ENCODE measurements around the gene SLC37A4.
"Not testable (repeated sequence)": the region's sequence is repeated elsewhere in the genome, so short reads cannot be mapped to it uniquely, and the experiment has no call there.

SLC37A4 gene

DNA sequence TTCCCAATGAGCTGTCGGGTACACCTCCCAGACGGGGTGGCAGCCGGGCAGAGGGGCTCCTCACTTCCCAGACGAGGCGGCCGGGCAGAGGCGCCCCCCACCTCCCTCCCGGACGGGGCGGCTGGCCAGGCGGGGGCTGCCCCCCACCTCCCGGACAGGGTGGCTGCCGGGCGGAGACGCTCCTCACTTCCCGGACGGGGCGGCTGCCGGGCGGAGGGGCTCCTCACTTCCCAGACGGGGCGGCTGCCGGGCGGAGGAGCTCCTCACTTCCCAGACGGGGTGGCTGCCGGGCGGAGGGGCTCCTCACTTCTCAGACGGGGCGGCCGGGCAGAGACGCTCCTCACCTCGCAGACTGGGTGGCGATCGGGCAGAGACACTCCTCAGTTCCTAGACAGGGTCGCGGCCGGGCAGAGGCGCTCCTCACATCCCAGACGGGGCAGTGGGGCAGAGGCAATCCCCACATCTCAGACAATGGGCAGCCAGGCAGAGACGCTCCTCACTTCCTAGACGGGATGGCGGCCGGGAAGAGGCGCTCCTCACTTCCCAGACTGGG is 39.1 kb downstream of the SLC37A4 start:
- H2BK120ac ChIP-seq (ENCODE audit: low read depth, low read length); H3K79me2 ChIP-seq (ENCODE audit: control insufficient read depth, insufficient read depth, low read length); H3K56ac ChIP-seq (ENCODE audit: low read length); H3K4ac ChIP-seq (ENCODE audit: low read depth, low read length); H4K5ac ChIP-seq (ENCODE audit: low read length); H4K8ac ChIP-seq (ENCODE audit: low read depth, low read length); H3K36me3 ChIP-seq (ENCODE audit: control insufficient read depth, insufficient read depth, low read length); H3K27me3 ChIP-seq (ENCODE audit: insufficient read depth, low read length, poor library complexity); DNase-seq; H2BK15ac ChIP-seq (replicated peaks; ENCODE audit: low read depth); H3K4me3 ChIP-seq (ENCODE audit: low read length); H3K27ac ChIP-seq (ENCODE audit: low read depth, low read length); H3K23ac ChIP-seq (ENCODE audit: low read length); H3K9ac ChIP-seq (ENCODE audit: low read length); H2AK5ac ChIP-seq (ENCODE audit: low read length); H3K18ac ChIP-seq (ENCODE audit: low read length); H3K79me1 ChIP-seq (ENCODE audit: low read length); H3K4me1 ChIP-seq (ENCODE audit: control insufficient read depth, low read depth, low read length); H2BK5ac ChIP-seq (ENCODE audit: low read length); H3K4me2 ChIP-seq (ENCODE audit: low read length): not testable (repeated sequence)
- WGBS (ENCODE audit: extremely low coverage, insufficient coverage, low lambda C conversion rate): no CpG with 5 or more reads among the region's 44 CpGs

DNA sequence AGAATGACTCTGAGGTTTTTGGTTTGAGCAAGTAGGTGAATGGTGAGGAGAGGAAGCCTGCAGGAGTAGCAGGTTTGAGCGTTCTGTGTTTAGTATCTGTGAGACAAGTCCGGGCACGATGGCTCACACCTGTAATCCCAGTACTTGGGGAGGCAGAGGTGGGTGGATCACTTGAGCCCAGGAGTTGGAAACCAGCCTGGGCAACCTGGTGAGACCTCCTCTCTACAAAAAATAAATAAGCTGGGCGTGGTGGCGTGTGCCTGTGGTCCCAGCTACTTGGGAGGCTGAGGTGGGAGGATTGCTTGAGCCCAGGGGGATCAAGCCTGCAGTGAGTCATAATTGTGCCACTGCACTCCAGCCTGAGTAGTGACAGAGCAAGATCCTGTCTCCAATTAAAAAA is 42.4 kb downstream of the SLC37A4 start:
- Histone ChIP-seq H3K4me1 (ENCODE audit: control insufficient read depth, low read depth, low read length) (no peaks in the 10 kb centered on the region), H4K5ac (ENCODE audit: low read length) (no peak overlapping the region), H3K4me3 (ENCODE audit: low read length) (no peak overlapping the region), H3K27me3 (ENCODE audit: insufficient read depth, low read length, poor library complexity) (no peaks in the 10 kb centered on the region), H2BK120ac (ENCODE audit: low read depth, low read length) (no peak overlapping the region), H3K56ac (ENCODE audit: low read length) (no peak overlapping the region), H4K8ac (ENCODE audit: low read depth, low read length) (no peak overlapping the region), H2AK5ac (ENCODE audit: low read length) (no peak overlapping the region), H3K4ac (ENCODE audit: low read depth, low read length) (no peak overlapping the region), H3K18ac (ENCODE audit: low read length) (no peak overlapping the region), H3K27ac (ENCODE audit: low read depth, low read length) (no peak overlapping the region), H2BK15ac (replicated peaks; ENCODE audit: low read depth) (no peak overlapping the region), H2BK5ac (ENCODE audit: low read length) (no peak overlapping the region), H3K79me1 (ENCODE audit: low read length) (no peaks in the 10 kb centered on the region), H3K9ac (ENCODE audit: low read length) (no peak overlapping the region), H3K79me2 (ENCODE audit: control insufficient read depth, insufficient read depth, low read length) (no peaks in the 10 kb centered on the region), H3K4me2 (ENCODE audit: low read length) (no peak overlapping the region), H3K23ac (ENCODE audit: low read length) (no peak overlapping the region), H3K36me3 (ENCODE audit: control insufficient read depth, insufficient read depth, low read length) (no peaks in the 10 kb centered on the region)
- no peak for DNase-seq
- WGBS (ENCODE audit: extremely low coverage, insufficient coverage, low lambda C conversion rate): no CpG with 5 or more reads among the region's 5 CpGs

DNA sequence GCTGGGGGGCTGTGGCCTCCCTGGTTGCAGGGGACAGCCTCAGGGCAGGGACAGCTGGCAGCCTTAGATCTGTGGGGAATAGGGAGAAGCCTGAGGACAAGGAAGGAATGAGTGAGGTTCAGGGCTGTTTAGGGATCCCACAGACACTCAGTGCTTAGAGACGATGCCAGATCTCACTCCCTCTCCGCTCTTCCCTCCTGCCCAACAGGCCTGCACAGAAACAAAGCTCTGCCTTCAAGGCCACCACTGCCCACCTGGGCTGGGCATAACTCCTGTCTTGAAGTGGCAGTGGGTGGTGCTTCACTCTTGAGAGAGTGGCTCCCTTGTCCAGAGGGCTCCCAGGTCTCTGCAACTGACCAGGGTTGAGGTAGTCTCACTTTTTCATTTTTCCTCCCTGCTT is 45.9 kb downstream of the SLC37A4 start:
- no peak overlapping the region for H3K56ac ChIP-seq (ENCODE audit: low read length)
- H3K4me1 ChIP-seq (ENCODE audit: control insufficient read depth, low read depth, low read length): no peaks in the 10 kb centered on the region
- H4K8ac ChIP-seq (ENCODE audit: low read depth, low read length): no peak overlapping the region
- no peaks in the 10 kb centered on the region for H3K79me1 ChIP-seq (ENCODE audit: low read length)
- H3K9ac ChIP-seq (ENCODE audit: low read length): no peak overlapping the region
- no peak overlapping the region for H2AK5ac ChIP-seq (ENCODE audit: low read length)
- H3K23ac ChIP-seq (ENCODE audit: low read length): no peak overlapping the region
- H3K79me2 ChIP-seq (ENCODE audit: control insufficient read depth, insufficient read depth, low read length): no peaks in the 10 kb centered on the region
- no peak overlapping the region for H4K5ac ChIP-seq (ENCODE audit: low read length)
- no peak overlapping the region for H2BK15ac ChIP-seq (replicated peaks; ENCODE audit: low read depth)
- no peak overlapping the region for H3K4ac ChIP-seq (ENCODE audit: low read depth, low read length)
- DNase-seq: no peak
- no peaks in the 10 kb centered on the region for H3K27me3 ChIP-seq (ENCODE audit: insufficient read depth, low read length, poor library complexity)
- H3K36me3 ChIP-seq (ENCODE audit: control insufficient read depth, insufficient read depth, low read length): no peaks in the 10 kb centered on the region
- no peak overlapping the region for H2BK5ac ChIP-seq (ENCODE audit: low read length)
- WGBS (ENCODE audit: extremely low coverage, insufficient coverage, low lambda C conversion rate): no CpG with 5 or more reads among the region's 2 CpGs
- H3K27ac ChIP-seq (ENCODE audit: low read depth, low read length): no peak overlapping the region
- no peak overlapping the region for H3K4me3 ChIP-seq (ENCODE audit: low read length)
- H3K4me2 ChIP-seq (ENCODE audit: low read length): no peak overlapping the region
- no peak overlapping the region for H2BK120ac ChIP-seq (ENCODE audit: low read depth, low read length)
- H3K18ac ChIP-seq (ENCODE audit: low read length): no peak overlapping the region

DNA sequence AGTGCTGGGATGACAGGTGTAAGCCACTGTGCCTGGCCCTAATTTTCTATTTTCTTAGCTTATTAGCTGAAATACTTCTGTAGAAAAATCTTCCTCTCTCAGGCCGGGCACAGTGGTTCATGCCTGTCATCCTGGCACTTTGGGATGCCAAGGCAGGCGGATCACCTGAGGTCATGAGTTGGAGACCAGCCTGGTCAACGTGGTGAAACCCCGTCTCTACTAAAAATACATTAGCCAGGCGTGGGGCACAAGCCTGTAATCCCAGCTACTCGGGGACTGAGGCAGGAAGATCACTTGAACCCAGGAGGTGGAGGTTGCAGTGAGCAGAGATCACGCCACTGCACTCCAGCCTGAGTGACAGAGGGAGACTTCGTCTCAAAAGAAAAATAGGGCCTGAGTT is 46.3 kb downstream of the SLC37A4 start:
- H2BK15ac ChIP-seq (replicated peaks; ENCODE audit: low read depth); H3K23ac ChIP-seq (ENCODE audit: low read length); H4K8ac ChIP-seq (ENCODE audit: low read depth, low read length); H3K27ac ChIP-seq (ENCODE audit: low read depth, low read length); H3K56ac ChIP-seq (ENCODE audit: low read length); H3K4ac ChIP-seq (ENCODE audit: low read depth, low read length); H3K4me3 ChIP-seq (ENCODE audit: low read length); H2AK5ac ChIP-seq (ENCODE audit: low read length); DNase-seq; H3K9ac ChIP-seq (ENCODE audit: low read length); H3K36me3 ChIP-seq (ENCODE audit: control insufficient read depth, insufficient read depth, low read length); H3K18ac ChIP-seq (ENCODE audit: low read length); H3K79me2 ChIP-seq (ENCODE audit: control insufficient read depth, insufficient read depth, low read length); H2BK5ac ChIP-seq (ENCODE audit: low read length); H3K27me3 ChIP-seq (ENCODE audit: insufficient read depth, low read length, poor library complexity); H2BK120ac ChIP-seq (ENCODE audit: low read depth, low read length); H4K5ac ChIP-seq (ENCODE audit: low read length); H3K4me1 ChIP-seq (ENCODE audit: control insufficient read depth, low read depth, low read length); H3K79me1 ChIP-seq (ENCODE audit: low read length); H3K4me2 ChIP-seq (ENCODE audit: low read length): not testable (repeated sequence)
- WGBS (ENCODE audit: extremely low coverage, insufficient coverage, low lambda C conversion rate): no CpG with 5 or more reads among the region's 8 CpGs

DNA sequence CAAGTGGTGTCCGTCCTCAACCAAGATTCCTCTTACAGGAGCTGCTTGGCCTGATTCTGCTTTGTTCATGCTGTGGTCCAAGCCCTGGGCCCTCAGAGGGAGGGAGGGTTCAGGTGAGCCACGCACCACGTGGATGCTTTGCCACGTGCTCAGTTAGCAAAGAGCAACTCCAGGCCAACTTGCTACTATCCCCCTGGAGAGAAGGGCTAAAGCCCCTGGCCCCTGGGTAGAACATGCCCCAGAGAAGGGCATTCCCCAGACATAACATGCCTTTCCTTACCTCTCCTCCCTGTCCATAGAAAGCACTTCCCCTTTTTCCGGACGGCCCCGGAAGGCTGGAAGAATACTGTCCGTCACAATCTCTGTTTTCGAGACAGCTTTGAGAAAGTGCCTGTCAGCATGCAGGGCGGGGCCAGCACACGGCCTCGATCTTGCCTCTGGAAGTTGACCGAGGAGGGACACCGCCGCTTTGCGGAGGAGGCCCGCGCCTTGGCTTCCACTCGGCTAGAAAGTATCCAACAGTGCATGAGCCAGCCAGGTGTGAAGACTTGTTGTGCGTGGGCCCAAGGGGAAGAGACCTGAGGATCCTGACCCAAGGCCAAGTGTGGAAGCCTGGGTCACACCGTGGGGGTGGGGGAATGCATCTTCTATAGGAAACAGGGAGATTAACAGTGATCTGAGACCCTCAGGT is 50.3 kb downstream of the SLC37A4 start:
- no peak overlapping the region for H2BK120ac ChIP-seq (ENCODE audit: low read depth, low read length)
- H3K9ac ChIP-seq (ENCODE audit: low read length): peak overlapping the region; percentile 16
- H3K4me3 ChIP-seq (ENCODE audit: low read length): no peak overlapping the region
- H3K23ac ChIP-seq (ENCODE audit: low read length): no peak overlapping the region
- no peak overlapping the region for H3K18ac ChIP-seq (ENCODE audit: low read length)
- no peak overlapping the region for H2BK15ac ChIP-seq (replicated peaks; ENCODE audit: low read depth)
- no peak overlapping the region for H2AK5ac ChIP-seq (ENCODE audit: low read length)
- no peaks in the 10 kb centered on the region for H3K4me1 ChIP-seq (ENCODE audit: control insufficient read depth, low read depth, low read length)
- H3K27ac ChIP-seq (ENCODE audit: low read depth, low read length): no peak overlapping the region
- H4K5ac ChIP-seq (ENCODE audit: low read length): no peak overlapping the region
- no peaks in the 10 kb centered on the region for H3K36me3 ChIP-seq (ENCODE audit: control insufficient read depth, insufficient read depth, low read length)
- peak overlapping the region; percentile 51 for H3K56ac ChIP-seq (ENCODE audit: low read length)
- no peak overlapping the region for H3K4me2 ChIP-seq (ENCODE audit: low read length)
- no CpG with 5 or more reads among the region's 21 CpGs for WGBS (ENCODE audit: extremely low coverage, insufficient coverage, low lambda C conversion rate)
- H3K27me3 ChIP-seq (ENCODE audit: insufficient read depth, low read length, poor library complexity): no peaks in the 10 kb centered on the region
- H4K8ac ChIP-seq (ENCODE audit: low read depth, low read length): no peak overlapping the region
- DNase-seq: peak; percentile 64
- H2BK5ac ChIP-seq (ENCODE audit: low read length): no peak overlapping the region
- H3K79me1 ChIP-seq (ENCODE audit: low read length): no peaks in the 10 kb centered on the region
- no peak overlapping the region for H3K4ac ChIP-seq (ENCODE audit: low read depth, low read length)
- no peaks in the 10 kb centered on the region for H3K79me2 ChIP-seq (ENCODE audit: control insufficient read depth, insufficient read depth, low read length)

DNA sequence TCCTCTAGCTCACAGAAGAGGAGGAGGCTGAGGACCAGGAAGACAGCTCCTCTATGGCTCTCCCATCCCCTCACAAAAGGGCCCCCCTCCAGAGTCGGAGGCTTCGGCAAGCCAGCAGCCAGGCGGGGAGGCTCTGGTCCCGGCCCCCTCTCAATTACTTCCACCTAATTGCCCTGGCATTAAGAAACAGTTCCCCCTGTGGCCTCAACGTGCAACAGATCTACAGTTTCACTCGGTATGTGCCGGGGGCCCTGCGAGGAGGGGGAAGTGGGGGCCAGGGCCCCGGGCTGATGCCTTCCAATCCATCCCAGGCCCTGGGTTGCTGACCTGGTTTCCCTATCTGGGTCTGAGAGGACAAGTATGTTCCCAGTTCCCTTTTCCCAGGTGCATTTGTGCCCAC is 51.2 kb downstream of the SLC37A4 start:
- Histone ChIP-seq H3K56ac (ENCODE audit: low read length) (no peak overlapping the region), H3K4me2 (ENCODE audit: low read length) (no peak overlapping the region), H3K79me2 (ENCODE audit: control insufficient read depth, insufficient read depth, low read length) (no peaks in the 10 kb centered on the region), H3K4me1 (ENCODE audit: control insufficient read depth, low read depth, low read length) (no peaks in the 10 kb centered on the region), H3K79me1 (ENCODE audit: low read length) (no peaks in the 10 kb centered on the region), H3K36me3 (ENCODE audit: control insufficient read depth, insufficient read depth, low read length) (no peaks in the 10 kb centered on the region), H4K8ac (ENCODE audit: low read depth, low read length) (no peak overlapping the region), H2BK15ac (replicated peaks; ENCODE audit: low read depth) (no peak overlapping the region), H3K9ac (ENCODE audit: low read length) (no peak overlapping the region), H4K5ac (ENCODE audit: low read length) (no peak overlapping the region), H3K18ac (ENCODE audit: low read length) (no peak overlapping the region), H2AK5ac (ENCODE audit: low read length) (no peak overlapping the region), H3K27ac (ENCODE audit: low read depth, low read length) (no peak overlapping the region), H3K23ac (ENCODE audit: low read length) (no peak overlapping the region), H3K27me3 (ENCODE audit: insufficient read depth, low read length, poor library complexity) (no peaks in the 10 kb centered on the region), H3K4me3 (ENCODE audit: low read length) (no peak overlapping the region), H2BK120ac (ENCODE audit: low read depth, low read length) (no peak overlapping the region), H2BK5ac (ENCODE audit: low read length) (no peak overlapping the region), H3K4ac (ENCODE audit: low read depth, low read length) (no peak overlapping the region)
- no CpG with 5 or more reads among the region's 9 CpGs for WGBS (ENCODE audit: extremely low coverage, insufficient coverage, low lambda C conversion rate)
- DNase-seq: peak; percentile 22
